D341Med (cell line): ENCODE results near the gene TRIM40.

Source experiments
- DNase-seq: peaks from one replicate; pipeline ENCODE4 v3.0.0; 2012; ENCODE audit warnings: low spot score

Gene TRIM40

DNA sequence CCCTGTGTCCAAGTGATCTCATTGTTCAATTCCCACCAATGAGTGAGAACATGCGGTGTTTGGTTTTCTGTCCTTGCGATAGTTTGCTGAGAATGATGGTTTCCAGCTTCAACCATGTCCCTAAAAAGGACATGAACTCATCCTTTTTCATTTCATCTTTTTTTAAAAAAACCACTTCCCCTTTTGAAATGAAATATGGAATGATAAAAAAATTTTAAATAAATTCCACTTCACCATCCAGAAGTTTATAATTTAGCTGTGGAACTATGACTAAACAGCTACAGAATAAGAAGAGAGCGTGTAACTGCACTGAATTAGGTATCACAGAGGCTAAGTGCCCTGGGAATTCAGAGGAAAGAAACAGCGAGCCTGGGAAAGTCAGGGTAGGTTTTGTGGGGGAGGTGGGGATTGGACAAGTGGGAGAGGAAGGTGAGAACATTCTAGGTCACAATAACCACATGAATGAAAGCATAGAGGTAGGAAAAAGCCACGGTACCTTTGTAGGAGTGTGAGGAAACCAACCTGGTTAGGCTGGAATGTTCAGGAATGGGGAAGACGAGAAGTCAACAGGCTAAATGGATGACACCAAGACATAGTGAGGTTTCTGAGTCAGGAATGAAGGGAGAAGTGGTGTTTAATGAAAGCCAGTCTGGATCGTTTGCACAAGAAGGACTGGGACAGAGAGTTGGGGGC, 14.1 kb downstream of the TRIM40 start:
- no peak for DNase-seq

DNA sequence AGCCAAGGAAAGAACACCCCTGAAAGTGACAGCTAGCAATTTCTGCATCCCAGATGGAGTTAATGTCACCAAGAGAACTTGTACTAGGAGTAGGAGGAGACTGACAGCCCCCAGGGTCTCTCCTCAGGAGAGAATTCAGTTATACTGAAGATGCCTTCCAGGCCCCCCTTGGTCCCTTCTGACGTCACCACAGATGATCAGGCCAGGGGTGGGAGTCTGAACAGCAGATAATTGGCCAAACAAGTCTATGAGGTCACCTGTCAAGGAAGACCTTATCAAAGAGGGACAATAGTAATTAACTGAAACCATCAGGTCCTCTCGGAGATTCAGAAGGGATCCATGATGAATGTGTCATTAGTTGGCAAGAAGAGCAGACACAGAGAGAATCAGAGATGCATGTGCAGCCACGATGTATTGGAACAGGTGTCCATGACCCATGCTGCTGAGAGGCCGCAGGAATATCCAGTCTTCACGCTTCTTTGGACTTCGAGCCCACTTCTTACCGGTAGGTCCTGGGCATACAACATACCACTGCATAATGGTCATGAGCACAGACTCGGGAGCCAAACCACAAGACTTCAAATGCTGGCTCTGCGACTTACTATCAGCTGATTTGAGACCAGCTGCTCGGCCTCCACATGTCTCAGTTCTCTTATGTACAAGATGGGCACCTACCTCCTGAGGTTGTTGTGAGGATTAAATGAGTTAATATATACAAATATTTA, 14.9 kb downstream of the TRIM40 start:
- no peak for DNase-seq

DNA sequence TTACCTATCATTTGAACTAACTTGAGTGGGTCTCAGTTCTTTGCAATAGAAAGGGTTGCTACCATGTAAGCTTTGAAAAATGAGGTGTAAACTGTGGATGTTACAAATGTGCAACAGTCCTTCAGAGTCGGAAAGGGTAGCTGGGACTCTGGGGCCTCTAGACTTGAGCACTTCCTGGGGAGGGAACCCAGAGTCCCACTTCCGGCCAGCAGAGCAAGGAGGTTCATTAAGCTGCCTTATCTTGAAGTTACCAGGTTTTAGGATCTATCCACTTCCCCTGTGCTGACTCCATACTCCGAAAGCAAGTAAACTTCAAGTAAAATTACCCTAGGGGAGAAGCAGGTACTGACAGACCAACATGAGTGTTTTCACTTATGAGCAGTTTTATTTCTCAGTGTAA, 15.6 kb downstream of the TRIM40 start:
- no peak for DNase-seq

DNA sequence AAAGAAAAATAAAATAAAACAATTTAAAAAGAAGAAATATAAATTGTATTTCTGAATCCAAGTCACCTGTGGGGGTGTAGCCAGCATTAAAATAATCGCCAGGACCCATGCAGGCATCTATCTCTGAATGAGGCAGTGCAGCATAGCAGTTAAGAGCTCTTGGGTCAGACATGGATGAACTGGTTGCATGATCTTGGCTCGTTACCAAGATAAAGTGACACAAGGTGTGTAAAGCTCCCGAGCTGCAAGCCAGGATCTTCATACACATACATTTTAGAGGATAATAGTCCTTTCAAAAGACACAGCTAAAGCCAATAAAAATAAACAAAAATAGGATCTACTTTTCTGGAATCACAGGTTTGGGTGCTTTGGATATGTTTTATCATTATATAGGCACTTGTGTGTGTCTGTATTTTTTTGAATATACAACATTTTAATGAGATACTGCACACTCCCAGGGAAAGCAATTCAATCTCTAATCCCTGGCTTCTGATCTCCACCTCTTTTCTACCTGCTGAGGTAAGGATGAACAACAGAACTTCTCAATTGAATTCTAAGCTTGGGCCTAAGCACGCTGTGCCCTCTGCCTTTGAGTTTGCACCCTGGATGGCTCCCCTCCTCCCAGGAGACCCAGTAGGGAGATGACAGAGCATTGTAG, 16.2 kb downstream of the TRIM40 start:
- DNase-seq = no peak

DNA sequence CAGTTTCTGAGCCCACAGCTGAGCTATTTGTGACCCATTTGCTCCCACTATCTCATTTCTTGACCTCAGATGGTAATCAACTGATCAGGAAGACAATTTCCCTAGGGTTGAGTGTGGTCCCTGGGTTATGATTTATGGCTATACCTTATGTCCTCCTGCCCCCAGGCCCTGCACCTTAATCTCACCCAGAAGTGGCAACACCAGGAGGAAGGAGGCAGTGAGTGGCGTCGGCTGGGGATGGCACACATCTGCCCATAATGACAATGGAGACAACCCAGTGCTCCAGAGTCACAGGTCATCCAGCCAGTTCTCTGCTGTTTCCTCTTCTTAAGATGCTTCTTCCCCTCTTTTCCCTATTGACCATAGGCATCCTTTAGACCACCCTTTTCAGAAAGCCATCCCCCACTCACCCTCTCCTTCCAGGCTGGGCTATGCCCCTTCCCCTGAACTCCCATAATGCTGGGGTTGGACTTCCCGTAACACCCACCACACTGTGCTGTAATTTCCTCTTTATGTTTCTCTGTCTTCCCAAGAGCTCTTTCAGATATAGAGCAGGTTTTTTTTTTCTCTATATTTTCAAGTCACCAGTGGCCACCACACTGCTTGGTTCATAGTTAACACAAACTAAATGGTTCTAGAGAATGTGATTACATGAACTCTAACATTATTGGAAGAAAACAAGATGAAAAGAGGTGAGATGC, 17.1 kb downstream of the TRIM40 start:
- DNase-seq = no peak

DNA sequence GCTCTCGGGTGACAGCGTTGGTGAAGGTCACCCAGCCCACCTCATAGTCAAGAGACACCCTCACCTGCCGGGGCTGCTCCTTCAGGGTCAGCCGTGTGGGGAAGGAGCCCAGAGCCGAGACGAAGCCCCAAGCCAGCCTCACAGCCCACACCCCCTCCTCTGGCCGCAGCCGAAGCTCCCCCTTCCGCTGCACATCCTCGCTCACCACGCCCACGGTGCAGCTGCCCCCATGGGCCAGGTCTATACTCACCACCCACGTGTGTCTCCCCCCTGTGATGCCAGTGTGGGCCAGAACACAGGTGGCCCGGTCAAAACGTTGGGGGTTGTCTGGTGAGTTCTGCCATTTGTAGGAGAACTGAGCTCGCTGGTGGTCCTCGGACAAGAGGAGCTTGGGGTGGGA, 18.1 kb downstream of the TRIM40 start:
- no peak for DNase-seq

DNA sequence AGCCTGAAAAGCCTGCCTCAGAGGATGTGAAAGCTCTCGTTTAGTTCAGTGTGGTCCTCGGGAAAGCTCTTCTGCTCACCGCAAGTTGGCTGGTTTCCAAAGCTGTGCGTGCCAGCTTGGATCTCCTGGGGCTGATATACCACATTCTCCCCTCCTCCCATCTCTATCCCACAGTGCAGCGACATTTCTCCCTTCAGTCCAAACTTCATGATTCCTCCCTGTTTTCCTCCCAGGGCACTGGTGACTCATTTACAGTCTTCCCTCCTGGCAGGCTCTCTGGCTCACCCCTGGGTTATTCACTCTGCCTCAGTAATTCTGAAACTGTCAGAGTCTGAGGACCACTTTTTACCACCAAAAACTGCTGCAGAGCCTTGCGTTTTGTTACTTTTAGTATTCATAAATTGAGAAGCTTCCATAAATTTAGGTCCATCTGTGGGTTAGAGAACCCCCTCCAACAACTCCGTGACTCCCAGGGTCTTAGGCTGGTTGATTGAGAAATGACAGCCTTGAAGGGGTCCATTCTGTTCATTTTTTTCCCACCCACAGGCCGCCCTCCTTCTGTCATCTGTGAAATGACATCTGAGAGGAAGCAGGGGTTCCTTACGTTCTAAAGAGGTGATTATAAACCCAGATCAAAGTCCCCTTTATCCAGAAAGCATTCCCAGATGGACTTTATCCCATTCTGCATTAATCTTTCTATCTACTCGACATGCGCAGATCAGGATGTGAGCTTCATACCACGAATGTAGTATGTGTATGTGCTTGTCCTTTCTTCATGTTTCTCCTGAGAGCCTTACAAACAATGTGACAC, 19.0 kb downstream of the TRIM40 start:
- no peak for DNase-seq

DNA sequence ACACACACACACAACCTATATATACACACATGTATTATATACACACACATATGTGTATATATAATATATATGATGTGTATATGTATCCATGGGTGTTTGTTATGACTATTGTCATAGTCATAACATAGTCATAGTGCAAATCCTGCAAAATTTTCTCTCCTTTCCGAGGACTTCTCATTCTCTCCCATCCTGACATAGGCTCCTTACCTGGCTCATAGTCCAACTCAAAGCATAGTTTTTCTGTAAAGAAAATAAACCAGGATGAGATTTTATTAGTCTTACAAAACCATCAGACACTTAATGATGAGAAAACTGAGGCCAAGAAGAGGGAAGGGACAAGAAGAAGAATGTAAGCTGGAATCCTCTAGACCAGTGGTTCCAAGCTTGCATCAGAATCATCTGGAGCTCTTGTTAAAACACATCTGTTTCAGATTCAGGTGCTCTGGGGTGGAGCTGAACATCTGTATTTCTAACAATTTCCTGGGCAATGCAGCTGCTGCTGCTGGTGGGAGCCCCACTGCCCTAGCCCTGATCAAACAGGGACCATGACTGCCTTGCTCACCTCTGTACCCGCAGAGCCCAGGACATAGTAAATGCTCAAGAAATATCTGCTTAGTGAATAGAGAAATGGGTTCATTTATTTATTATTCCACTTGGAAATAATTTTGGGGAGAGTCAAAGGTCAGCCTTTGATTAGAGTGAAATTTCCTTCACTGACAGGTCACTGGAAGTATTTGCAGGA, 19.8 kb downstream of the TRIM40 start:
- DNase-seq = no peak

DNA sequence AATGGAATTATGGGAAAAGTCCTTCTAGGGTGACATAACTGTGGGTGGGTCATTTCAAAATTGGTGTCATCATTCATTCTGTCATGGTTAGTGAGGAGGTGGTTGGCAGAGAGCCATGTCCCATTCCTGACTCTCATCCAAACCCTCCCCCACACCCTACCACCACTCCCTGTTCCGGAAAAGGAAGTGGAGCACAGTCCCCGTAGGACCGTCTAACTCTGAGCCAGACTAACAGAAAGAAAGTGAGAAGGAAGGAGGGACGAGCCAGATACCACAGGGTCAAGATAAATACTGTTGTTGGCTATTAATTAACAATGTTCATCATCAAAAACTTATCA, 20.3 kb downstream of the TRIM40 start:
- DNase-seq = no peak

DNA sequence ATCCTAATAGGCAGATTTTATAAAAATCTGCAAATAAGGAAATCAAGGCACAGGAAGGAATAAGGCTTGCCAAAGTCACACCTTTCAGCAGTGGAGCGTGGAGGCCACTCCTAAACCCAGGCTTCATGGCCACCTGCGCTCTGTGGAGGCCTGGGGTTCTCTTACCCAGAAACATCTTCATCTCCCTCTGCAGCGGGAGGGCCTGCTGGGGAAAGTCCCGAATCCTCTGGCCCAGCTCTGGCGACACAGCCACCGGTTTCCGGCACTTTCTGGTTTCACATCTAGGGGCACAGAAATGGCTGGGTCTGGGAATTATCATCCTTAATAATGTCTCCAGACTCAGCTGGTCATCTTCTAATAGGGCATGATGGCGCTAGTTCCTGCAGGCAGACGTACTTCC, 20.8 kb downstream of the TRIM40 start:
- DNase-seq = no peak

DNA sequence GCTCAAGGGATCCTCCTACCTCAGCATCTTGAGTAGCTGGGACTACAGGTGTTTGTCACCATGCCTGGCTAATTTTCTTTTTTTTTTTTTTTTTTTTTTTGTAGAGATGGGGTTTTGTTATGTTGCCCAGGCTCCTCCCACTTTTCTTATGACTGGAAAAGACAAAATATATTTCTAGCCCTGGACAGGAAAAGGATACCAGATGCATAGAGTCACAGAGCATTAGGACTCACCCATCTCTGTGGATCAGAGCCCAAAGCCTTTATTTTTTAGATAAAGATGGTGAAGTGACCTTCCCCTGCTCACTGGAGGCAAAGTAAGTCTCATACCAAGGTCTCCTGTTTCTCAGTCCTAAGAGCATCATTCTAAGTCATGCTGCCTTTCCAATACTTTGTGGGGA, 21.6 kb downstream of the TRIM40 start:
- no peak for DNase-seq

DNA sequence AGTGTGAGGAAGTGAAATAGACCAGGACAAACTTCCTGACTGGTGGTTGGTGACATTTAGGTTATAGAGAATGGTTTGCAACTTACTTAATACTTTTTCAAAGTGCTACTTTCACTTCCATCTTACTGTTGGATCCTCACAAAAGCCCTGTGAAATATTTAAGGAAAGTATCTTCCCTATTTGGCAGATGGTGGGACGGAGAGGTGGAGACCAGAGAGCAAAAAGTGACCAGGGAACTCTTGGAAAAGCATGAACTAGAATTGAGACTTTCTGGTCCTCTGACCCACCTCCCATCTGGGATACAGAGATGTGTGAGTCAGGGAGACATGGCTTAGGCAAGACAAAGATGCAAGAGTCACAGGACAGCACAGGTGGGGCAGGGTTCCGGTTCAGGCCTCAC, 22.1 kb downstream of the TRIM40 start:
- DNase-seq = no peak

DNA sequence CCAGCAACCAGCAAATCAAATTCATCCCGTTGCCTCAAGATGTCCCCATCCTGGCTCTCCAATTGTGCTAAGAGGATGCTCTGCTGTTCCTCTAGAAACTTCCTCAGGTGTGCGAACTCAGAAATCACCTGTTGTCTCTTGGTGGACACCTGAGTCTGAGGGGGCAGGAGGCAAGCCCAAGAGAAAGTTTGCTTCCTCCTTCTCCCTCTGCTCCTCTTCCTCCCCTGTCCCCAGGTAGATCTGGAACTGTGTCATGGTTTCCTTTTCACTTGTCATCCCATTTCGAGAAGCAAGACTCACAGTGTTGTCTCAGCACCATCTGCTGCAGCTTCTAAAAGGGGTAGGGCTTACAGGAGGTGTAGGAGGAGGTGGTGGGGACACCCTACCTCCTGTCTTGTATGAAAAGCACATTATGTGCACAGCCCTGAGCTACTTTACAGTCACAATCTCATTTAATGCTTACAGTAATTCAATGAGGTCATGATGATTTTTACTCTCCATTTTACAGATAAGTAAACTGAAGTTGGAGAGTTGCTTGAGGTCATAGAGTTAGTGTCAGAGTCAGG, 22.6 kb downstream of the TRIM40 start:
- DNase-seq = no peak

DNA sequence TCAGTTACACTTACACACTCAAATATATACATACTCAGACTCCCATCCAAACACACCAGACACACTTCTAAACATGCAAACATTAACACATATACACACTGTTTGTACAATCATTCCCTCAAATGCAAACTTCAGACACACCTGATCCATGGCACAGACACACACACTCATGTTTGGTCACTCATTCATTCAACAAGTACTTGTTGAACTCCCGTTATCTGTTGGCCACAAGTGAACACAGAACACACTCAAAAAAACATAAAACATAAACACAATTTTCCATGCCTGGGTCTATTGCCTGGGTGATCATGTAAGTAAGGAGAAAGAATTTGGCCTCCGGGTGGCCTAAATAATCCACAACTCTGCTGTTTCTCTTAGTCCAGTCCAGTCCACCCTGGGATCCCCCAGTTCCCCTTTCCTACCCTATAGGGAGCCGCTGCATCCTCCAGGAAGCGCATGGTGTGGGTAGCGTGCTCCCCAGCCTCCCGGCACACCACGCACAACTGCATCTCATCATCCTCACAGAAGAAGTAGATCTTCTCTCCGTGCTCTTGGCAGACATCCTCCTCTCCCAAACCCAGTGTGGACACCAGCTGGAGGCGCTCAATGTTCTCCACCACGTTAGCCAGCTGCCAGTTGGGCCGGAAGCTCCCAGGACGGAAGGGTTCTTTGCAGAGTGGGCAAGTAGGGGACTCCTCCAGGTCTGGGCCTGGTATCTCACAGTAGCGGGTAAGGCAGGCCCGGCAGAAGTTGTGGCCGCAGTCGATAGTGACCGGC, 24.3 kb downstream of the TRIM40 start:
- DNase-seq = no peak

DNA sequence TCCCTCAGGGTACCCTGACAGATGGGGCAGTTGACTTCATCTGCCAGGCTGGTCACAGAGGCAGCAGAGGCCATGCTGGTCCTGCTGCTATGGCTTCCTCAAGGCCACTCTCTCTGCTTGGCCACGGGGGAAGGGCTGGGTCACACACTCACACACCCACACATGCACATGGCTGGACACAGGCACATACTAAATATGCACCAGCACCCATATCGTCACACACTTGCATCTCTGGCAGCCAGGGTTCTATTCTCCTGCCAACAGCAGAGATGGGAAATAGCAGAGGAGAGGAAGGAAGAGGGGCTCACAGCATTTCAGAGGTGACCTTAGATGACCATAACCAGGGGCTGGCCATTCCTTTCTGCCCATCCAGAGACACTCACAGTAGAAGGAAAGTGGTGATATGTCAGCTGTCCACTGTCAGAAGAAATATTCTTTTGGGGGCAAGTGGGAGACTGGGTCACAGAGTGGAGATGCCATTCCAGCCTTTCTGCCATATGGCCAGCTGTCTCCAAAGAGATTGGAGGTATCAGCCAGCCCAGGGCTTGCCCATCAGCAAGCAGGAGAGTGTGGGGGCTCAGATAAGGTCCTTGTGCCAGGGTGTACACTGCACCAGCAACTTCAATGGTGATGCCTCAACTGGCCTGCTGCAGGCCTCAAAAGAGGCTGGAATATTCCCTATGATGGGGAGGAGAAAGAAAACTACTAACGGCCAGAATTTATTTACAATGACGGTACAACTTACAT, 25.0 kb downstream of the TRIM40 start, which contains the start of gene TRIM10:
TRIM10 (minus strand) TSS at position 427 of the 747 bp plus-strand sequence; CDS start at position 74, 353 bp downstream.
- no peak for DNase-seq

DNA sequence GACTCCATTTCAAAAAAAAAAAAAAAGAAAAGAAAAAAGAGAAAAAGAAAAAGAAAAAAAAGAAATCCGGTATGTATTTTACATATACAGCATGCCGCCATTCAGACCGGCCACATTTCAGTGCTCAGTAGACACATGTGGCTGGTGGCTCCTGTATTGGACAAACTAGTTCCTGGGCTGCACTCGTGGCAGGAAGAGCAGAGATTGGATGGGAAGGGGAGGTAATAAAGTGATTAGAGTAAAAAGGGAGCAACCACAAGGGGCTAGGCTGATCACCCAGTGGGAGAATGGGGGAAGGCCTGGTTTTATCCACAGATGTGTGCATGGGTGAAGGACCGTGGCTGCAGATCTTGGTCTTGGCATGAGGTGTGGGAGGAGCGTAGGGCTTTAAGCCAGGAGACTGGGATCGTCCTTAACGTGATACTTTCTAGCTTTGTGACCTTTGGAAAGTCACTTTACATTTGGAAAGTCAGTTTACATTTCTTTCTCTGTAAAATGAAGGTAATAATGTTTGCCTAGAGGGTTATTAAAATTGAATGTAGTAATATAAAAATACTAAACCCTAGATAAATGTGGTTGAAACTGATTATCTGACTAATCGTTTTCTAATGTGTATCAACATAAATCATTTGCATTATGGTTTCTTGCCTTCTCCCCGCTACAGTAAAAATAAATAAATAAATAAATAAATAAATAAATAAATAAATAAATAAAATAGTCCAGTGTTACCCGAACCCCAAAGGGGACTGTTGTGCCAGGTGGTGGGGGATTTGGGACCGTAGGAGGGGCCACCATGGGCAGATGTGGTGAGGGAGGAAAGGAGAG, 26.5 kb downstream of the TRIM40 start:
- no peak for DNase-seq

DNA sequence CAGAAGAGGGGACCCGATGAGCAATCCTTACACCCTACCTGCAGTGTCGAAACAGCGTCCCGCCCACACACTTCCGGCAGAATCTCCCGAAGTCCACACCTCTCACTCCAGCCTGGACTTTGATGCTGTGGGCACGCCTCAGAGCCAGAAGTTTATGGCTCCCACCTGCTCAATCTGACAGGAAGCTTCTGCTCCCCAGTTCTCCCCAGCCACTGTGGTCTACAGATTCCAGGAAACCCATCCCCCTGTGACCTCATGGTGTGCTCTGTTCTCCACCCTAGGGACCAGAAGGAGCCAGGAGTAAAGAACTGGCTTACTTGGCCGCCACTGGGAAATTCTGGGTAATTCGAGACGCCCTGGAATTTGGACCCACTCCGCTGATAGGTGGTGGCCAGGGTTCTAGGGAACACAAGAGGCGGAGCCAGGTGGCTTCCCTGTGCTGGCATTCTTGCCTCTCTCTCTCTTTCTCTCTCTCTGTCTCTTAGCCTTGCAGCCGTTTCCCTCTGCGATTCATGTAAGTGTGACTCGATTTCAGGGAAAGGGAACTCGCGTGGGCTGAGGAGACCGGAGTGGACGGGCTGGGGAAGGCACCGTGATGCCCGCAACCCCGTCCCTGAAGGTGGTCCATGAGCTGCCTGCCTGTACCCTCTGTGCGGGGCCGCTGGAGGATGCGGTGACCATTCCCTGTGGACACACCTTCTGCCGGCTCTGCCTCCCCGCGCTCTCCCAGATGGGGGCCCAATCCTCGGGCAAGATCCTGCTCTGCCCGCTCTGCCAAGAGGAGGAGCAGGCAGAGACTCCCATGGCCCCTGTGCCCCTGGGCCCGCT, 27.4 kb downstream of the TRIM40 start, which contains the start of gene TRIM15:
TRIM15 (plus strand) TSS at position 457 of the 828 bp plus-strand sequence; CDS start at position 596, 139 bp downstream.
- DNase-seq = no peak
